Liver (tissue), 3 donors: ENCODE results near the gene TUBG2.

Source experiments
- EGR1 ChIP-seq, 2 donors: IDR thresholded peaks; 2 replicates each; pipeline ENCODE4 v1.6.1; 2016 to 2018; ENCODE audit warnings: antibody characterized with exemption in 2 of 2, low read depth in 2 of 2
- GABPA ChIP-seq, 2 donors: IDR thresholded peaks in 1 of 2; conservative IDR thresholded peaks in 1 of 2; 2 replicates each; pipeline ENCODE4 v1.6.1; 2016; ENCODE audit warnings: antibody characterized with exemption in 2 of 2, mild to moderate bottlenecking in 1 of 2, moderate library complexity in 1 of 2
- JUND ChIP-seq, 2 donors: IDR thresholded peaks; 2 replicates each; pipeline ENCODE4 v1.6.1; 2016; ENCODE audit warnings: antibody characterized with exemption in 2 of 2
- RAD21 ChIP-seq, 2 donors: IDR thresholded peaks; 2 replicates each; pipeline ENCODE4 v1.6.1; 2016; ENCODE audit warnings: antibody characterized with exemption in 2 of 2, mild to moderate bottlenecking in 2 of 2
- RXRA ChIP-seq, 2 donors: IDR thresholded peaks; 2 replicates each; pipeline ENCODE4 v1.6.1; 2017 to 2018; ENCODE audit warnings: antibody characterized with exemption in 2 of 2, mild to moderate bottlenecking in 1 of 2
- SP1 ChIP-seq: IDR thresholded peaks from 2 replicates; pipeline ENCODE4 v1.6.1; 2018; ENCODE audit warnings: antibody characterized with exemption, mild to moderate bottlenecking
- TAF1 ChIP-seq: conservative IDR thresholded peaks from 2 replicates; pipeline ENCODE4 v1.6.1; 2016; ENCODE audit warnings: antibody characterized with exemption, mild to moderate bottlenecking
- YY1 ChIP-seq: IDR thresholded peaks from 2 replicates; pipeline ENCODE4 v1.6.1; 2016; ENCODE audit warnings: antibody characterized with exemption, mild to moderate bottlenecking
- TF ChIP-seq, protein P1 (sequence below): fragments of 150-350 bp; IDR thresholded peaks from 2 replicates; pipeline ENCODE4 v1.5.1; 2017; ENCODE audit warnings: improper control_type of control experiment, low read depth, low read length; ENCODE audit not compliant: missing input control
- TF ChIP-seq, protein P2 (sequence below): IDR thresholded peaks from 2 replicates; pipeline ENCODE4 v1.6.1; 2016; ENCODE audit warnings: antibody characterized with exemption
- TF ChIP-seq, protein P3 (sequence below): IDR thresholded peaks from 2 replicates; pipeline ENCODE4 v1.6.1; 2016; ENCODE audit warnings: antibody characterized with exemption
- TF ChIP-seq, protein P4 (sequence below): IDR thresholded peaks from 2 replicates; pipeline ENCODE4 v1.6.1; 2016; ENCODE audit warnings: antibody characterized with exemption, mild to moderate bottlenecking
- TF ChIP-seq, protein P5 (sequence below): IDR thresholded peaks from 2 replicates; pipeline ENCODE4 v1.6.1; 2016; ENCODE audit warnings: antibody characterized with exemption
- donor health status: healthy.
- donor health status: healthy.

DNA sequence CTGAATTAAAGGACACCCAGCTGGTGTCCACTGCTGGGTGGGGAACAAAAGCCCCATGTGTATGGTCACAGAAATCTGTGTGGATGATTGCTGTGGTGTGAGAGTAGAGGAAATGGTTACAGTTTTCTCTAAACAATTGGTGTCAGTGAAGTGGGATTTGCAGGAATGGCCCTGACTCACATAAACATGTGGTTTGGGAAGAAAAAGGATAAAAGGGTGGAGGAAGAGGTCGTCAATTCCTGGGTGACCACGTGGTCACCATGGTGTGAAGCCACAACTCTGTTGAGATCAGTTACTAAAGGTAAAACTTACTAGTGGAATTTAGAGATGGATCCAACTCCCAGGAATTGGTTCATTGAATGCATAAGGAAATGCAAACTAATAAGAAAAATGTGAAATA, 3.6 kb upstream of the TUBG2 start:
- TF ChIP-seq, protein P1, sequence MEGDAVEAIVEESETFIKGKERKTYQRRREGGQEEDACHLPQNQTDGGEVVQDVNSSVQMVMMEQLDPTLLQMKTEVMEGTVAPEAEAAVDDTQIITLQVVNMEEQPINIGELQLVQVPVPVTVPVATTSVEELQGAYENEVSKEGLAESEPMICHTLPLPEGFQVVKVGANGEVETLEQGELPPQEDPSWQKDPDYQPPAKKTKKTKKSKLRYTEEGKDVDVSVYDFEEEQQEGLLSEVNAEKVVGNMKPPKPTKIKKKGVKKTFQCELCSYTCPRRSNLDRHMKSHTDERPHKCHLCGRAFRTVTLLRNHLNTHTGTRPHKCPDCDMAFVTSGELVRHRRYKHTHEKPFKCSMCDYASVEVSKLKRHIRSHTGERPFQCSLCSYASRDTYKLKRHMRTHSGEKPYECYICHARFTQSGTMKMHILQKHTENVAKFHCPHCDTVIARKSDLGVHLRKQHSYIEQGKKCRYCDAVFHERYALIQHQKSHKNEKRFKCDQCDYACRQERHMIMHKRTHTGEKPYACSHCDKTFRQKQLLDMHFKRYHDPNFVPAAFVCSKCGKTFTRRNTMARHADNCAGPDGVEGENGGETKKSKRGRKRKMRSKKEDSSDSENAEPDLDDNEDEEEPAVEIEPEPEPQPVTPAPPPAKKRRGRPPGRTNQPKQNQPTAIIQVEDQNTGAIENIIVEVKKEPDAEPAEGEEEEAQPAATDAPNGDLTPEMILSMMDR: no peak
- TF ChIP-seq, protein P2, sequence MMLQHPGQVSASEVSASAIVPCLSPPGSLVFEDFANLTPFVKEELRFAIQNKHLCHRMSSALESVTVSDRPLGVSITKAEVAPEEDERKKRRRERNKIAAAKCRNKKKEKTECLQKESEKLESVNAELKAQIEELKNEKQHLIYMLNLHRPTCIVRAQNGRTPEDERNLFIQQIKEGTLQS: no peak
- TF ChIP-seq JUND (IDR thresholded peaks at IDR 0.05) (no peak), GABPA (IDR thresholded peaks at IDR 0.05 in 1 of 2, conservative IDR thresholded peaks at IDR 0.05 in 1 of 2) (no peak), SP1 (no peak), EGR1 (IDR thresholded peaks at IDR 0.05; ENCODE audit: low read depth in 2 of 2) (no peak), RAD21 (IDR thresholded peaks at IDR 0.05) (no peak), TAF1 (no peak), YY1 (no peak), RXRA (IDR thresholded peaks at IDR 0.05) (no peak)
- TF ChIP-seq, protein P3, sequence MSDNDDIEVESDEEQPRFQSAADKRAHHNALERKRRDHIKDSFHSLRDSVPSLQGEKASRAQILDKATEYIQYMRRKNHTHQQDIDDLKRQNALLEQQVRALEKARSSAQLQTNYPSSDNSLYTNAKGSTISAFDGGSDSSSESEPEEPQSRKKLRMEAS: no peak
- TF ChIP-seq, protein P4, sequence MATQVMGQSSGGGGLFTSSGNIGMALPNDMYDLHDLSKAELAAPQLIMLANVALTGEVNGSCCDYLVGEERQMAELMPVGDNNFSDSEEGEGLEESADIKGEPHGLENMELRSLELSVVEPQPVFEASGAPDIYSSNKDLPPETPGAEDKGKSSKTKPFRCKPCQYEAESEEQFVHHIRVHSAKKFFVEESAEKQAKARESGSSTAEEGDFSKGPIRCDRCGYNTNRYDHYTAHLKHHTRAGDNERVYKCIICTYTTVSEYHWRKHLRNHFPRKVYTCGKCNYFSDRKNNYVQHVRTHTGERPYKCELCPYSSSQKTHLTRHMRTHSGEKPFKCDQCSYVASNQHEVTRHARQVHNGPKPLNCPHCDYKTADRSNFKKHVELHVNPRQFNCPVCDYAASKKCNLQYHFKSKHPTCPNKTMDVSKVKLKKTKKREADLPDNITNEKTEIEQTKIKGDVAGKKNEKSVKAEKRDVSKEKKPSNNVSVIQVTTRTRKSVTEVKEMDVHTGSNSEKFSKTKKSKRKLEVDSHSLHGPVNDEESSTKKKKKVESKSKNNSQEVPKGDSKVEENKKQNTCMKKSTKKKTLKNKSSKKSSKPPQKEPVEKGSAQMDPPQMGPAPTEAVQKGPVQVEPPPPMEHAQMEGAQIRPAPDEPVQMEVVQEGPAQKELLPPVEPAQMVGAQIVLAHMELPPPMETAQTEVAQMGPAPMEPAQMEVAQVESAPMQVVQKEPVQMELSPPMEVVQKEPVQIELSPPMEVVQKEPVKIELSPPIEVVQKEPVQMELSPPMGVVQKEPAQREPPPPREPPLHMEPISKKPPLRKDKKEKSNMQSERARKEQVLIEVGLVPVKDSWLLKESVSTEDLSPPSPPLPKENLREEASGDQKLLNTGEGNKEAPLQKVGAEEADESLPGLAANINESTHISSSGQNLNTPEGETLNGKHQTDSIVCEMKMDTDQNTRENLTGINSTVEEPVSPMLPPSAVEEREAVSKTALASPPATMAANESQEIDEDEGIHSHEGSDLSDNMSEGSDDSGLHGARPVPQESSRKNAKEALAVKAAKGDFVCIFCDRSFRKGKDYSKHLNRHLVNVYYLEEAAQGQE: no peak
- TF ChIP-seq, protein P5, sequence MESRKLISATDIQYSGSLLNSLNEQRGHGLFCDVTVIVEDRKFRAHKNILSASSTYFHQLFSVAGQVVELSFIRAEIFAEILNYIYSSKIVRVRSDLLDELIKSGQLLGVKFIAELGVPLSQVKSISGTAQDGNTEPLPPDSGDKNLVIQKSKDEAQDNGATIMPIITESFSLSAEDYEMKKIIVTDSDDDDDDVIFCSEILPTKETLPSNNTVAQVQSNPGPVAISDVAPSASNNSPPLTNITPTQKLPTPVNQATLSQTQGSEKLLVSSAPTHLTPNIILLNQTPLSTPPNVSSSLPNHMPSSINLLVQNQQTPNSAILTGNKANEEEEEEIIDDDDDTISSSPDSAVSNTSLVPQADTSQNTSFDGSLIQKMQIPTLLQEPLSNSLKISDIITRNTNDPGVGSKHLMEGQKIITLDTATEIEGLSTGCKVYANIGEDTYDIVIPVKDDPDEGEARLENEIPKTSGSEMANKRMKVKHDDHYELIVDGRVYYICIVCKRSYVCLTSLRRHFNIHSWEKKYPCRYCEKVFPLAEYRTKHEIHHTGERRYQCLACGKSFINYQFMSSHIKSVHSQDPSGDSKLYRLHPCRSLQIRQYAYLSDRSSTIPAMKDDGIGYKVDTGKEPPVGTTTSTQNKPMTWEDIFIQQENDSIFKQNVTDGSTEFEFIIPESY: no peak
